HCT116 (cell line): ENCODE results near the gene ACOX3. TPM values are rescaled to one million over a fixed set of nuclear protein-coding genes. Genes with fewer than 3 reads are reported as not detected.

ENCODE experiments used
- ATAC-seq: fragments of 200-7000 bp; cut with Tn5 transposase; 2 replicates; pipeline ENCODE4 v1.9.1; 2020; ENCODE audit warnings: mild to moderate bottlenecking, moderate library complexity
- BruUV-seq: library from RNA; stranded (reverse); fragments of 400-500 nt; replicated peaks from 2 replicates; lab custom pipeline; 2021; lab: Mats Ljungman, UMichigan
- CTCF ChIA-PET: fragments of 300-600 bp; sonication (Branson Sonifier 250); formaldehyde crosslinking; loops from one replicate; lab custom pipeline; 2021; ENCODE audit warnings: antibody characterized with exemption; lab: Charles Lee
- POLR2A ChIA-PET: fragments of 300-600, 350-600 bp; sonication (Branson Sonifier 250); formaldehyde crosslinking; loops from one replicate; lab custom pipeline; 2021; ENCODE audit warnings: antibody characterized with exemption; lab: Charles Lee
- RAD21 ChIA-PET, 2 experiments: fragments of 300-600 bp; sonication (Branson Sonifier 250); formaldehyde crosslinking; loops; one replicate each; lab custom pipeline; 2023; ENCODE audit warnings: low total read pairs in 2 of 2; ENCODE audit not compliant: uncharacterized antibody in 2 of 2, unreplicated experiment in 2 of 2, low non-redundant PET in 1 of 2; lab: Charles Lee
- DNase-seq: peaks from one replicate; pipeline ENCODE4 v3.0.0-alpha.2; 2010; ENCODE audit warnings: low read depth, low spot score
- H2AFZ ChIP-seq: fragments of 200-600 bp; shearing (Covaris generic), sonication (generic); 2 replicates; pipeline ENCODE4 v1.6.1; 2017; ENCODE audit warnings: low read depth, mixed run types, mixed read lengths, antibody characterized with exemption, low read length; ENCODE audit not compliant: poor library complexity, severe bottlenecking
- H3K27ac ChIP-seq: 2 replicates; pipeline ENCODE4 v1.5.1; 2012; ENCODE audit warnings: low read depth, low read length
- H3K27me3 ChIP-seq: fragments of 200-600 bp; sonication (generic); 2 replicates; pipeline ENCODE4 v1.6.1; 2016; ENCODE audit warnings: mixed run types, low read length, mixed read lengths; ENCODE audit not compliant: insufficient read depth
- H3K36me3 ChIP-seq, 2 experiments: fragments of 200-500 bp in 1 of 2; fragments of 200-600 bp in 1 of 2; sonication (Bioruptor generic) in 1 of 2; sonication (generic) in 1 of 2; 2 replicates each; pipeline versions ENCODE4 v1.5.1 to v1.6.1; 2014 to 2016; ENCODE audit warnings: low read length in 2 of 2, inconsistent platforms in 1 of 2, mixed read lengths in 1 of 2, mixed run types in 1 of 2; ENCODE audit not compliant: insufficient read depth in 2 of 2, control insufficient read depth in 1 of 2
- H3K4me1 ChIP-seq, 2 experiments: fragments of 200-600 bp in 1 of 2; sonication (generic) in 1 of 2; 2 replicates each; pipeline versions ENCODE4 v1.5.1 to v1.6.1; 2012 to 2017; ENCODE audit warnings: low read length in 2 of 2, inconsistent platforms in 1 of 2, mild to moderate bottlenecking in 1 of 2, mixed read lengths in 1 of 2, mixed run types in 1 of 2, moderate library complexity in 1 of 2; ENCODE audit not compliant: insufficient read depth in 2 of 2, control insufficient read depth in 1 of 2
- H3K4me2 ChIP-seq: fragments of 200-600 bp; sonication (generic); 2 replicates; pipeline ENCODE4 v1.6.1; 2017; ENCODE audit warnings: mixed run types, low read length, mixed read lengths
- H3K4me3 ChIP-seq, 2 experiments: fragments of 200-600 bp in 1 of 2; sonication (generic) in 1 of 2; replicated peaks in 1 of 2; 2 replicates each; pipeline ENCODE4 v1.5.1; 2011 to 2016; ENCODE audit warnings: low read length in 2 of 2, control low read depth in 1 of 2, low read depth in 1 of 2, mild to moderate bottlenecking in 1 of 2, mixed read lengths in 1 of 2, mixed run types in 1 of 2
- H3K79me2 ChIP-seq: fragments of 200-600 bp; sonication (generic); 2 replicates; pipeline ENCODE4 v1.6.1; 2017; ENCODE audit warnings: mild to moderate bottlenecking, mixed run types, low read length, moderate library complexity, mixed read lengths; ENCODE audit not compliant: insufficient read depth
- H3K9ac ChIP-seq: fragments of 200-600 bp; sonication (generic); 2 replicates; pipeline ENCODE4 v1.6.1; 2016; ENCODE audit warnings: low read length, mixed read lengths
- H3K9me2 ChIP-seq: fragments of 200-600 bp; sonication (generic), shearing (Covaris generic); 2 replicates; pipeline ENCODE4 v1.6.1; 2017; ENCODE audit warnings: mixed run types, mild to moderate bottlenecking, moderate library complexity; ENCODE audit not compliant: insufficient read depth
- H3K9me3 ChIP-seq, 2 experiments: fragments of 200-500 bp in 1 of 2; fragments of 200-600 bp in 1 of 2; sonication (Bioruptor generic) in 1 of 2; sonication (generic) in 1 of 2; 2 replicates each; pipeline ENCODE4 v1.6.1; 2014 to 2017; ENCODE audit warnings: low read length in 2 of 2, mixed read lengths in 2 of 2, inconsistent platforms in 1 of 2, low read depth in 1 of 2, mild to moderate bottlenecking in 1 of 2, mixed run types in 1 of 2, moderate library complexity in 1 of 2; ENCODE audit not compliant: control insufficient read depth in 1 of 2, insufficient read depth in 1 of 2
- H4K20me1 ChIP-seq: fragments of 200-600 bp; sonication (generic), shearing (Covaris generic); 2 replicates; pipeline ENCODE4 v1.6.1; 2017; ENCODE audit warnings: mixed run types, mild to moderate bottlenecking, moderate library complexity; ENCODE audit not compliant: insufficient read depth
- CBX3 ChIP-seq: IDR thresholded peaks from 2 replicates; pipeline ENCODE4 v1.6.1; 2012; ENCODE audit warnings: low read depth
- ELF1 ChIP-seq: IDR thresholded peaks from 2 replicates; pipeline ENCODE4 v1.6.1; 2012; ENCODE audit warnings: low read depth, borderline replicate concordance
- EZH2 ChIP-seq: fragments of 200-600 bp; sonication (generic); IDR thresholded peaks from 2 replicates; pipeline ENCODE4 v1.6.1; 2017; ENCODE audit warnings: antibody characterized with exemption, mixed run types
- EZH2phosphoT487 ChIP-seq: fragments of 200-600 bp; IDR thresholded peaks from 2 replicates; pipeline ENCODE4 v1.6.1; 2018; ENCODE audit warnings: antibody characterized with exemption, borderline replicate concordance
- FOSL1 ChIP-seq: IDR thresholded peaks from 2 replicates; pipeline ENCODE4 v1.6.1; 2012; ENCODE audit warnings: low read depth
- JUND ChIP-seq: IDR thresholded peaks from 2 replicates; pipeline ENCODE4 v1.6.1; 2012
- POLR2A ChIP-seq: IDR thresholded peaks from 2 replicates; pipeline ENCODE4 v1.7.0; 2011; ENCODE audit warnings: borderline replicate concordance; ENCODE audit not compliant: insufficient read depth, insufficient read length; ENCODE audit errors: extremely low read depth
- RAD21 ChIP-seq: IDR thresholded peaks from 2 replicates; pipeline ENCODE4 v1.6.1; 2012; ENCODE audit warnings: low read depth, mild to moderate bottlenecking
- REST ChIP-seq: IDR thresholded peaks from 2 replicates; pipeline ENCODE4 v1.6.1; 2012; ENCODE audit warnings: low read depth
- SP1 ChIP-seq: IDR thresholded peaks from 2 replicates; pipeline ENCODE4 v1.6.1; 2012; ENCODE audit warnings: low read depth
- SRF ChIP-seq: IDR thresholded peaks from 2 replicates; pipeline ENCODE4 v1.6.1; 2012; ENCODE audit warnings: low read depth
- TCF7L2 ChIP-seq: IDR thresholded peaks from 2 replicates; pipeline ENCODE4 v1.7.0; 2011; ENCODE audit warnings: borderline replicate concordance, inconsistent platforms; ENCODE audit not compliant: insufficient read depth, insufficient read length; ENCODE audit errors: extremely low read depth
- ZNF274 ChIP-seq: fragments of 200-500 bp; sonication (Bioruptor generic); IDR thresholded peaks from 2 replicates; pipeline ENCODE4 v1.6.1; 2014; ENCODE audit warnings: mild to moderate bottlenecking, low read depth, low read length, inconsistent platforms
- intact Hi-C: fragments of 100-400 bp; cut with micrococcal nuclease; formaldehyde crosslinking; loops from 2 replicates; pipeline ENCODE4 v1.10.0; 2022
- total RNA-seq: library from RNA; stranded (reverse); gene quantifications from one replicate; pipeline ENCODE4 v1.2.1, GENCODE V29; 2021; ENCODE audit not compliant: unreplicated experiment
- TF ChIP-seq, protein P1 (sequence below): IDR thresholded peaks from 2 replicates; pipeline ENCODE4 v1.6.1; 2012

ACOX3 gene
- total RNA-seq, 1 experiment from 2014 or later: 16.9 TPM

- RAD21 ChIA-PET: no interaction called here
- Histone ChIP-seq H3K36me3 (no peaks in the 10 kb centered on the region), H3K4me3 (no peak overlapping the region), H3K9me3 (no peaks in the 10 kb centered on the region), H3K4me2 (no peak overlapping the region), H4K20me1 (no peaks in the 10 kb centered on the region), H3K27ac (no peak overlapping the region), H3K9ac (no peak overlapping the region), H3K4me1 (peaks cover 0 to 6% of the 10 kb centered on the region in 2 experiments; a peak in 1 of 4 replicates), H2AFZ (no peak overlapping the region), H3K9me2 (no peaks in the 10 kb centered on the region), H3K79me2 (no peaks in the 10 kb centered on the region), H3K27me3 (no peaks in the 10 kb centered on the region)
- ATAC-seq: no peak
- intact Hi-C loops: no loop called here
- POLR2A ChIA-PET: no interaction called here
- CTCF ChIA-PET: no interaction called here
- TF ChIP-seq ELF1 (no peak), CBX3 (no peak), JUND (no peak), FOSL1 (no peak), RAD21 (no peak), SRF (no peak), EZH2phosphoT487 (no peak), TCF7L2 (no peak), POLR2A (no peak), EZH2 (no peak), REST (no peak), SP1 (no peak), ZNF274 (no peak)
- TF ChIP-seq, protein P1, sequence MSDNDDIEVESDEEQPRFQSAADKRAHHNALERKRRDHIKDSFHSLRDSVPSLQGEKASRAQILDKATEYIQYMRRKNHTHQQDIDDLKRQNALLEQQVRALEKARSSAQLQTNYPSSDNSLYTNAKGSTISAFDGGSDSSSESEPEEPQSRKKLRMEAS: no peak
- DNase-seq: no peak
- BruUV-seq: no TSS peak
Observed at GRCh38 chr4:8387194-8387593, 53.3 kb downstream of the ACOX3 start.
